Vagina (tissue), 2 donors: ENCODE measurements around the gene RASGEF1C.

Experiments
- POLR2A ChIP-seq, 2 donors: fragments of 450-650 bp; IDR thresholded peaks; one replicate each; pipeline ENCODE4 v1.6.1; 2017; ENCODE audit warnings: antibody characterized with exemption in 2 of 2, mild to moderate bottlenecking in 2 of 2, moderate library complexity in 2 of 2
- TF ChIP-seq, protein P1 (sequence below), 3 experiments: fragments of 450-650 bp in 2 of 3; fragments of 200-600 bp in 1 of 3; sonication (generic) in 1 of 3; IDR thresholded peaks; one replicate each; pipeline ENCODE4 v1.5.1; 2017 to 2019; ENCODE audit warnings: antibody characterized with exemption in 3 of 3, mild to moderate bottlenecking in 2 of 3, moderate library complexity in 2 of 3

DNA sequence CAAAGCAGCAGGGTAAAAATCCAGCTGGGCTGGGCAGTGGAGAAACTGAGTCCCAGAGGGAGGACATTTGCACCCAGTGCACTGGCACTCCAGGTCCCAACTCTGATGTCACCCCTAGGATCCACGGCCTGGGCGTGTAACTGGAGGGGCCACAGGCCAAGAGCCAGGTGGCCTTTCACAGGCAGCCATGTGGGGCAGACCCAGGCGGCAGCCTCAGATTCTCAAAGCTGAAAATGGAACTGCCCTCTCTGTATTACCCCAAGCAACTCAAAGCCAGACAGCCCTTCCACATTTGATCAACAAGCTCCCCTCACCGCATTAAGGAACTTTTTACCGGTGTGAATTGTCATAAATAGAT lies 46.7 kb downstream of the RASGEF1C start:
- no peak for TF ChIP-seq POLR2A (IDR thresholded peaks at IDR 0.05)
- TF ChIP-seq, protein P1, sequence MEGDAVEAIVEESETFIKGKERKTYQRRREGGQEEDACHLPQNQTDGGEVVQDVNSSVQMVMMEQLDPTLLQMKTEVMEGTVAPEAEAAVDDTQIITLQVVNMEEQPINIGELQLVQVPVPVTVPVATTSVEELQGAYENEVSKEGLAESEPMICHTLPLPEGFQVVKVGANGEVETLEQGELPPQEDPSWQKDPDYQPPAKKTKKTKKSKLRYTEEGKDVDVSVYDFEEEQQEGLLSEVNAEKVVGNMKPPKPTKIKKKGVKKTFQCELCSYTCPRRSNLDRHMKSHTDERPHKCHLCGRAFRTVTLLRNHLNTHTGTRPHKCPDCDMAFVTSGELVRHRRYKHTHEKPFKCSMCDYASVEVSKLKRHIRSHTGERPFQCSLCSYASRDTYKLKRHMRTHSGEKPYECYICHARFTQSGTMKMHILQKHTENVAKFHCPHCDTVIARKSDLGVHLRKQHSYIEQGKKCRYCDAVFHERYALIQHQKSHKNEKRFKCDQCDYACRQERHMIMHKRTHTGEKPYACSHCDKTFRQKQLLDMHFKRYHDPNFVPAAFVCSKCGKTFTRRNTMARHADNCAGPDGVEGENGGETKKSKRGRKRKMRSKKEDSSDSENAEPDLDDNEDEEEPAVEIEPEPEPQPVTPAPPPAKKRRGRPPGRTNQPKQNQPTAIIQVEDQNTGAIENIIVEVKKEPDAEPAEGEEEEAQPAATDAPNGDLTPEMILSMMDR (IDR thresholded peaks at IDR 0.05): no peak
